GM18519 (cell line): ENCODE data around the gene GRID1.

Experiments used
- ATAC-seq: cut with Tn5 transposase; IDR thresholded peaks from one replicate; pipeline ENCODE4 v1.9.1; 2021; ENCODE audit warnings: mild to moderate bottlenecking, moderate library complexity; ENCODE audit not compliant: unreplicated experiment, low FRiP score

GRID1 gene

GRCh38 chr10:86355571-86356038 lies 11.0 kb downstream of the GRID1 start:
- ATAC-seq = no peak

GRCh38 chr10:86354761-86355540 lies 11.6 kb downstream of the GRID1 start:
- ATAC-seq = no peak

GRCh38 chr10:86353506-86354485 lies 12.8 kb downstream of the GRID1 start:
- no peak for ATAC-seq

DNA sequence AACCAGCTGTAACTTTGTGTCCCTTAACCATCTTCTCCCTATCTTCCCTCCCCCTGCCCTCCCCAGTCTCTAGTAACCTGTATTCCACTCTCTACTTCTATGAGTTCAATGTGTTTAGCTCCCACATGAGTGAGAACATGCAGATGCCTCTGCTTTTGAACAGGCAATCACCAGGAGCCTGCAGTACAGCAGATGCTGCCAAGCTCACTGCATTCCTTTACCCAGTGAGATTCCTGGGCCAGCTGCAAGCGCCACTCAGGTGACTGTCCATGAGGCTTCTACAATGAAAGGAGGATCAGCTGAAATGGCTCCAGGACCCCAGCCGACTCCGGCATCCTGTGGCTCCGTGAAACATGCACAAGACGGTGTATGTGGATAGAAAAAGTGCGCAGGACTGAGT lies 15.7 kb downstream of the GRID1 start:
- no peak for ATAC-seq

GRCh38 chr10:86349940-86350630 lies 16.5 kb downstream of the GRID1 start:
- ATAC-seq = no peak

DNA sequence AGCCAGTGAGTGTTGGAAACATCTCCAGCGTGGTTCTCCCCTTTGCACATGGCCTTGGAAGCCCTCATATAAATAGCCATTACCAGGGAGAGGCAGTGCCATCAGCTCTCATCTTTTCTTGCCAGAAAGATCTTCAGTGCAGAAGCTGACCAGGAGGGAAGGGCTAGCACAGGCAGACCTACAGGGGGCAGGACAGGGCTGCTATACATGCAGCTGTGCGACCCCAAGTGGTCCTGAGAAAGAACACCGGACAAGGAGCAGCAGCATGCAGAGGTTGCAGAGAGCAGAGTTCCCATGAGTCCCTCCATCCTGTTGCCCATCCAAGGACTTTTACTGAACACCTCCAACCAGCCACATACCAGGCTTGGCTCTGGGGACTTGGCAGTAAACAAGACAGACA lies 17.1 kb downstream of the GRID1 start:
- no peak for ATAC-seq

DNA sequence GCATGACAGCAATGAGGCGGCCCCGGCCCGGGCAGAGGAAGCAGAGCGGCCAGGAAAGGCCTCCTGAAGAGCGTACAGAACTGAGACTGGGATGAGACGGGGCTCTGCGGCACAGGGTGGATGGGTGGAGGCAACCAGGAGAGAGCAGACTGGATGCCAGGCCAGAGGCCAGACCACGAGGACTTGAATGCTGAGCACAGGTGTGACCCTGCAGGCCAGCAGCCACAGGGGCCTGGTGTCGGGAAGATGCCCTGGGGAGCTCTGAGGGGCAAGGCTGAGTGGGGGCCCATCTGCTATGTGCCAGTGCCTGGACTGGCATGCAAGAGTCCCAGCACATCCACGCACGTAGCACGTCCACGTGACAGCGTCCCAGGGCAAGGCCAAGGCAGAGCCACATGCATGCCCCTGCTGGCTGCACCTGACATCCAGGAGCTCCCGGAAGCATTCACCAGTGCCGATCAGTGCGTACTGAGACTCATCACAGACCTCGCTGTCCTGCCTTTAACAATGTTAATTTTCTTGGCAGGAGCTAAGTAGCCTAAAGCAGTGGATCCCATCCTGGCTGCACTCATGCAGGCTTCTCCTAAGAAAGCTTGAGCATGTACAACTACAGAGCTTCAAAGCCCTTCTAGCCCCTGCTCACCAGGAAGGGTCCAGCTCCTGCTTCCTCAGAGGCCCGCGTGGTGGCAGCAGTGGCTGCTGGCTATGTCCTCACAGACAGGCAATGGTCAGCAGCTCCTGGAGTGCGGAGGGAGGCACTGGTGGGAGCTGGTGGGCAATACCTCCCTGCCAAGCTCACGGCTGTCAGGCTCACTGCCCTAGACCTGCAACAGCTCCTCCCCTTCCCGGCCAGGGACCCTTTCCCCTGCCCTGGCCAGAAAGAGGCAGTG lies 18.0 kb downstream of the GRID1 start:
- no peak for ATAC-seq

- no peak for ATAC-seq
Measured at GRCh38 chr10:86347856-86348255, 18.7 kb downstream of the GRID1 start.

GRCh38 chr10:86346799-86347665 lies 19.6 kb downstream of the GRID1 start:
- ATAC-seq = no peak

GRCh38 chr10:86345859-86346798 lies 20.5 kb downstream of the GRID1 start:
- ATAC-seq = no peak

- ATAC-seq = no peak
Measured at GRCh38 chr10:86345296-86345858, 21.2 kb downstream of the GRID1 start.

DNA sequence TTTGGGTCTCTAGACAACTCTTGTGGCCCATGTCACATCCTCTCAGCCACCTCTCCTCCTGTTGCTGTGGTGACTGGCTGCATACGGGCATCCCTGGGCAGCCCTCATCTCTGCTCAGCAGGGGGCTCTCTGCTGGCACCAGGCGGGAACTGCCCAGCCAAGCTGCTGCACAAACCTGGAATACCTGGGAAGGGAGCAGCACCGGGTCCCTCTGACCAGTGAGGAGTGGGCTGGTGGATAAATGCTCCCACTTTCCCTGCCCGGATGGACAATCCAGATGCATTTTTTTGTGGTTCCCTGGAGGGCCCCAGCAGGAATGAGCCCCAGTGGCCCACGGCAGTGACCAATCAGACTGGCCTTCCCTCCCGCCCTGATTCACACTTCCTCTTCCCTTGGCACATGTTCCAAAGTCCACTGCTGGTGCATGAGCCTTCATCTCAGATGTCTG lies 21.9 kb downstream of the GRID1 start:
- ATAC-seq = no peak

DNA sequence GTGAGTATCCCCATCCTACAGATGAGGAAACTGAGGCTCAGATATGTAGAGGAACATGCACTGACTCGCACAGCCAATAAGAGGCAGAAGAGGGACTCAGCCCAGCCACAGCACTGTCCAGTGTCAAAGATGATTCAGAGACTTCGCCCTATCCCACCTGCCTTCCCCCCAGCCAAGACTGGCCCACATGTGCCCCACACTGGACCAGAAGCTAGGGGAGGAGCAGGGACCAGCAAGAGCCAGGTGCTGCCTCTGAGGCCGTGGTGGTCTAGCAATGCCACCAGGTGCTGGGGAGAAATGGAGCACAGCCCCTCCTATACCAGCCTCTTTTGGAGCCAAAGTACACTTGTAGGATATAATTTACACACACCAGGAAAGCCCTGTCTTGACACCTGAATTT lies 22.3 kb downstream of the GRID1 start:
- ATAC-seq = no peak

DNA sequence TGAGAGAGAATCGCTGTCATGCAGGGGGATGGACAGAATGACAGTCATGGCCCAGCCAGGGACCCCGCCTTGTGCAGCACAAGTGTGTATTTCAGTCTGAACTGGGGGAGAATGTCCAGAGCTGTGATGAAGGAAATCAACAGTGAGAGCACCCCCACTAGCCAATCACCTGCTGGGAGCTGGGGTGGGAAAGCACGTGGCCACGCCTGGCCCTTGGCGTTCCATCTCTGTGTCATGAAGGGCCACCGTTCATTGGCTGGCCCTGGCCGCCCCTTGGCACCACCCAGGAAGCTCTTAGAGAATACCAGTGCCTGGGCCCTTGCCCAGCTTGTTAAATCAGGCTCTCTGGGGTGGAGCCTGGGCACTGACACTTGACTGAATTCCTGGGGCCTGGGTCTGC lies 22.8 kb downstream of the GRID1 start:
- no peak for ATAC-seq

- no peak for ATAC-seq
Measured at GRCh38 chr10:86342111-86342863, 24.3 kb downstream of the GRID1 start.

DNA sequence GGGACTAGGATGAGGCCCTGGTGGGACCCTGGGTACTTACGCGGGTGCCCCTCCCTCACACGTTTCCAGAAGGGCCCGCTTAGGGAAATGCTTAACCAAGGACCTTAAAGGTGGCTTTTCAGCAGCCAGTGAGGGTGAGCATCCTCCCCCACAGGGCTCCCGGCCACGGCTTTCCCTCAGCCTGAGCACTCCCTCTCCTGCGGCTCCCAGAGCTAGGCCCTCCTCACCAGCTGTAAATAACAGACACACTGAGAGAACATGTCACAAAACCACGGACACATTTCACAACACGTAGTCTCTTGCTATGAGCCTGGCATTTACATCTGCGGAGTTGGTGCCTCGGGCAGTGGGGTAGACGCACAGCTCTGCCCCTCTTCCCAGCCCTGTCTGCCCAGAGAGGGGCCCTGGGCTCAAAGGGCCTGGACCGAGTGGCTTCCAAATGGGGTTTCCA lies 25.2 kb downstream of the GRID1 start:
- ATAC-seq = no peak

DNA sequence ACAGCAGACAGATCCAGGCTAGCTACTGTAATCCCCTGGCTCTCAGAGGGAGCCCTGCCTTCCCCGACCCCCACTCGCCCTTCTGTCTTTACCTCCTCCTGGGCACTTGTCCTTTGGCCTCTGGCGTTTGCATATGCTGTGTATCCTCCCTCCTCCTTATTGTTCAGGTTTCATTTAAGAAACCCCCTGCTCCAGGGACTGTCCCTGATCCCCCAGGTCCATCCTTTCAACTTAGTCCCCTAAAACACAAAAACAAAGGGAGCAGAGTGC lies 25.7 kb downstream of the GRID1 start:
- ATAC-seq = no peak
